Keratinocyte (primary cell): Measurements from ENCODE around the gene SPEF1. TPM values are rescaled to one million over a fixed set of nuclear protein-coding genes. Genes with fewer than 3 reads are reported as not detected.

Experiments
- DNase-seq: peaks from one replicate; pipeline ENCODE4 v3.0.0-alpha.2; 2011; ENCODE audit warnings: low read depth, missing footprints, low spot score
- FAIRE-seq: peaks from 2 replicates; lab custom pipeline; 2011; peaks lifted over from hg19 to GRCh38; lab: Jason Lieb, UNC
- H2AFZ ChIP-seq: 2 replicates; pipeline ENCODE4 v1.6.0; 2012; ENCODE audit warnings: low read length, control low read depth, inconsistent platforms; ENCODE audit not compliant: control insufficient read depth
- H3K27ac ChIP-seq: 2 replicates; pipeline ENCODE4 v1.5.1; 2011; ENCODE audit warnings: low read length; ENCODE audit not compliant: control insufficient read depth, insufficient read depth
- H3K27me3 ChIP-seq: 3 replicates; pipeline ENCODE4 v1.6.0; 2011; ENCODE audit warnings: low read length; ENCODE audit not compliant: control insufficient read depth, insufficient read depth; ENCODE audit errors: extremely low read depth
- H3K36me3 ChIP-seq, 2 experiments: 2 replicates in 1 of 2; 3 replicates in 1 of 2; pipeline ENCODE4 v1.5.1; 2011; ENCODE audit warnings: low read length in 2 of 2, mild to moderate bottlenecking in 1 of 2; ENCODE audit not compliant: control insufficient read depth in 2 of 2, insufficient read depth in 2 of 2; ENCODE audit errors: extremely low read depth in 1 of 2
- H3K4me1 ChIP-seq: 3 replicates; pipeline ENCODE4 v1.5.1; 2011; ENCODE audit warnings: low read length; ENCODE audit not compliant: control insufficient read depth, insufficient read depth; ENCODE audit errors: extremely low read depth
- H3K4me2 ChIP-seq: 3 replicates; pipeline ENCODE4 v1.6.0; 2011; ENCODE audit warnings: low read depth, low read length; ENCODE audit not compliant: control insufficient read depth, insufficient read depth; ENCODE audit errors: extremely low read depth
- H3K4me3 ChIP-seq, 3 experiments: fragments of 200-600 bp in 1 of 3; sonication (generic) in 1 of 3; 2 replicates in 2 of 3; 3 replicates in 1 of 3; pipeline ENCODE4 v1.5.1; 2011 to 2016; ENCODE audit warnings: low read length in 3 of 3, mild to moderate bottlenecking in 3 of 3, control low read depth in 2 of 3, inconsistent platforms in 1 of 3, low read depth in 1 of 3, mixed read lengths in 1 of 3, mixed run types in 1 of 3, moderate library complexity in 1 of 3; ENCODE audit not compliant: control insufficient read depth in 2 of 3, insufficient read depth in 2 of 3; ENCODE audit errors: extremely low read depth in 1 of 3
- H3K79me2 ChIP-seq: 2 replicates; pipeline ENCODE4 v1.6.0; 2012; ENCODE audit warnings: low read length; ENCODE audit not compliant: control insufficient read depth, insufficient read depth
- H3K9ac ChIP-seq: 3 replicates; pipeline ENCODE4 v1.6.0; 2011; ENCODE audit warnings: low read length; ENCODE audit not compliant: control insufficient read depth, insufficient read depth; ENCODE audit errors: extremely low read depth
- H3K9me1 ChIP-seq: 3 replicates; pipeline ENCODE4 v1.6.0; 2011; ENCODE audit warnings: low read length; ENCODE audit not compliant: control insufficient read depth, insufficient read depth; ENCODE audit errors: extremely low read depth
- H3K9me3 ChIP-seq: 2 replicates; pipeline ENCODE4 v1.5.1; 2012; ENCODE audit warnings: low read depth, low read length; ENCODE audit not compliant: control insufficient read depth
- H4K20me1 ChIP-seq: 3 replicates; pipeline ENCODE4 v1.6.0; 2011; ENCODE audit warnings: low read length; ENCODE audit not compliant: control insufficient read depth, insufficient read depth; ENCODE audit errors: extremely low read depth
- EZH2 ChIP-seq: IDR thresholded peaks from one replicate; pipeline ENCODE4 v1.6.1; 2012; ENCODE audit warnings: inconsistent platforms, mild to moderate bottlenecking, low read length, moderate library complexity
- dilution Hi-C: fragments of 300-500 bp; cut with MboI; formaldehyde crosslinking; loops from one replicate; pipeline ENCODE4 v1.7.0; 2020; ENCODE audit warnings: low sequenced_read_pairs; ENCODE audit not compliant: extremely low pct_ligation_motif_present
- polyA plus RNA-seq, 5 experiments: library from polyadenylated mRNA; depleted of rRNA in 3 of 5; stranded (reverse) in 3 of 5; stranded (forward) in 1 of 5; unstranded in 1 of 5; fragments of >200 nt; gene quantifications; 1 replicate in 1 of 5; 2 replicates in 3 of 5; 3 replicates in 1 of 5; pipeline versions ENCODE4 v1.2.1 to v1.2.3, GENCODE V29; 2011 to 2012; ENCODE audit warnings: missing spikeins in 2 of 5, low read depth in 1 of 5, low replicate concordance in 1 of 5
- TF ChIP-seq, protein P1 (sequence below), 3 experiments: IDR thresholded peaks in 1 of 3; conservative IDR thresholded peaks in 1 of 3; optimal IDR thresholded peaks in 1 of 3; 2 replicates in 2 of 3; 3 replicates in 1 of 3; pipeline versions ENCODE3 to v1.5.1; 2011; ENCODE audit warnings: low read length in 3 of 3, mild to moderate bottlenecking in 3 of 3, moderate library complexity in 2 of 3, control low read depth in 1 of 3, inconsistent platforms in 1 of 3; ENCODE audit not compliant: insufficient read depth in 2 of 3; ENCODE audit errors: extremely low read depth in 1 of 3

Gene SPEF1
- polyA plus RNA-seq, 1 donor (not counting 4 experiments of a cell fraction or from before 2014, with no cell fraction given), result 0.07 TPM

DNA sequence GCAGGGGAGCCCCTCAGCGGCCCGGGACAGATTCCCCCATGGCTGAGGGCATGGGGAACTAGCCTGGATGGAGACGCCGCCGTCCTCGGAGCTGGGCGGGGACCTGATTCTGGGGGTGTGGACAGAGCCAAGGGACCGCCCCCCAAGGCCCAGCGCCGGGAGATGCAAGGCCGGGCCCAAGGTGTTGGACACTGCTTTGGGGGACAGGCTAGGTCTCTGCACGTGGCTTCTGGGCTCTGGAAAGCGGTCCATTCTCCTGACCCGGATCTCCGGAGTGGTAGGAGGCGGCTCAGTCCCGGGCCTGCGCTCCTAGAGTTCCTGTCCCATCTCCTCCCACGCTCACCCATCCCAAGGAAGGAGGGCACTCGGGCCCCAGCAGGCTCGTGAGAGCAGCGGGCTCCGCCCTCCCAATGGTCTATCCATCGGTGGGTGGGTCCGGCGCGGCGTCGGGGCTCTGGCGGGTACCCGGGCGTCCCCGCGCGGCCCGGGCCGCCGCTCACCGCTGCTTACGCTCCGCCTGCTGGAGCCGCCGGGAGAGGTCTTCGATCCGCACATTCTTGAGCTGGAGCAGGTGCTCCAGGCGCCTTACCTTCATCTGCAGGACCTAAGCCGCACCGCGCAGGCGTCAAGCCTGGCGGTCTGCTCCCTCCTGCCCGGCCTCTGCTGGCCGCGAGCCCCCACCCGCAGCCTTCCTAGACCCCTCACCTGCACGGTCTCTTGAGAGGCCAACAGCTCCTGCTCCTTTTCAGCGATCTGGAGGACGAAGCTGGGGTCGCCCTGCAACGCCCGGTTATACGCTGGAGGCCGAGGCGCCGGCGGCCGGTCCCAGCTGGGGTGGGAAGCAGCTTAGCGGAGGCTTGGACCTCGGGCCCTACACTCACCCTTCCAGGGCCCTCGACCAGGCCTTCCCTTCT is 3.3 kb downstream of the SPEF1 start:
- H3K36me3 ChIP-seq, result no peaks in the 10 kb centered on the region
- no peaks in the 10 kb centered on the region for H3K9me3 ChIP-seq
- no peak overlapping the region for H3K27ac ChIP-seq
- H2AFZ ChIP-seq, result peak overlapping the region; percentile 89
- H3K27me3 ChIP-seq, result peaks cover 10% of the 10 kb centered on the region
- no peak for FAIRE-seq
- dilution Hi-C loops, result no loop called here
- DNase-seq, result no peak
- H3K9me1 ChIP-seq, result no peaks in the 10 kb centered on the region
- no peaks in the 10 kb centered on the region for H3K79me2 ChIP-seq
- H3K4me1 ChIP-seq, result peaks cover 17% of the 10 kb centered on the region
- TF ChIP-seq, protein P1, sequence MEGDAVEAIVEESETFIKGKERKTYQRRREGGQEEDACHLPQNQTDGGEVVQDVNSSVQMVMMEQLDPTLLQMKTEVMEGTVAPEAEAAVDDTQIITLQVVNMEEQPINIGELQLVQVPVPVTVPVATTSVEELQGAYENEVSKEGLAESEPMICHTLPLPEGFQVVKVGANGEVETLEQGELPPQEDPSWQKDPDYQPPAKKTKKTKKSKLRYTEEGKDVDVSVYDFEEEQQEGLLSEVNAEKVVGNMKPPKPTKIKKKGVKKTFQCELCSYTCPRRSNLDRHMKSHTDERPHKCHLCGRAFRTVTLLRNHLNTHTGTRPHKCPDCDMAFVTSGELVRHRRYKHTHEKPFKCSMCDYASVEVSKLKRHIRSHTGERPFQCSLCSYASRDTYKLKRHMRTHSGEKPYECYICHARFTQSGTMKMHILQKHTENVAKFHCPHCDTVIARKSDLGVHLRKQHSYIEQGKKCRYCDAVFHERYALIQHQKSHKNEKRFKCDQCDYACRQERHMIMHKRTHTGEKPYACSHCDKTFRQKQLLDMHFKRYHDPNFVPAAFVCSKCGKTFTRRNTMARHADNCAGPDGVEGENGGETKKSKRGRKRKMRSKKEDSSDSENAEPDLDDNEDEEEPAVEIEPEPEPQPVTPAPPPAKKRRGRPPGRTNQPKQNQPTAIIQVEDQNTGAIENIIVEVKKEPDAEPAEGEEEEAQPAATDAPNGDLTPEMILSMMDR (optimal IDR thresholded peaks at IDR 0.05 in 1 of 3, IDR thresholded peaks at IDR 0.05 in 1 of 3, conservative IDR thresholded peaks at IDR 0.05 in 1 of 3; ENCODE audit: extremely low read depth in 1 of 3, insufficient read depth in 2 of 3, low read length in 3 of 3), result peak in 1 of 3 experiments; percentile 5
- TF ChIP-seq EZH2, result no peak
- H3K4me2 ChIP-seq, result peak overlapping the region; percentile 86
- H3K4me3 ChIP-seq, result peak overlapping the region; percentile 37 to 65 (median 48)
- H3K9ac ChIP-seq, result peak overlapping the region; percentile 38
- H4K20me1 ChIP-seq, result peaks cover 4% of the 10 kb centered on the region

DNA sequence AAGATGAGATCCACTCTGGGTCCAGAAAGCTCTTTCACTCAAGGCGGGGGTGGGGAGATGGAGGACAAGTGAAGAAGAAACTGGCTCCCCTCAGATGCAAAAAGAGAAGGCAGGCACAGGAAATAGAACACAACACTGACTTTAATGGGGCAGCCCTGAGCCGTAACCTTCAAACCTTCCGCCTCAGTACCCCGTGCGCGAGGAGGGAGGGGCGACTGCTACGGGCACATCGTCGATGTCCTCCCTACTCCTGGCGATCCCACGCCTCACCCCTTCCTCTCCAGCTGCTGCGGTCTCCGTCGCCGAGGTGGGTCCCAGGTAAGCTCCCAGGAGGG is 3.9 kb downstream of the SPEF1 start:
- Histone ChIP-seq H3K36me3 (no peaks in the 10 kb centered on the region), H3K27me3 (peaks cover 10% of the 10 kb centered on the region), H3K9ac (peak overlapping the region; percentile 38), H2AFZ (peak overlapping the region; percentile 89), H3K79me2 (no peaks in the 10 kb centered on the region), H3K4me3 (peak overlapping the region; percentile 37 to 65 (median 48)), H3K4me1 (peaks cover 11% of the 10 kb centered on the region), H4K20me1 (peaks cover 2% of the 10 kb centered on the region), H3K27ac (no peak overlapping the region), H3K9me3 (no peaks in the 10 kb centered on the region), H3K9me1 (no peaks in the 10 kb centered on the region), H3K4me2 (peak overlapping the region; percentile 86)
- FAIRE-seq (no peak), DNase-seq (no peak)
- TF ChIP-seq EZH2, result no peak
- TF ChIP-seq, protein P1 (optimal IDR thresholded peaks at IDR 0.05 in 1 of 3, IDR thresholded peaks at IDR 0.05 in 1 of 3, conservative IDR thresholded peaks at IDR 0.05 in 1 of 3; ENCODE audit: extremely low read depth in 1 of 3, insufficient read depth in 2 of 3, low read length in 3 of 3), result no peak
- dilution Hi-C loops, result no loop called here
